Retinal pigment epithelial cell (primary cell): ENCODE measurements around the gene TNS3.

ENCODE experiments used
- DNase-seq: peaks from one replicate; pipeline ENCODE4 v3.0.0-alpha.2; 2010; ENCODE audit warnings: low read depth
- H3K4me3 ChIP-seq: 2 replicates; pipeline ENCODE4 v1.5.1; 2011; ENCODE audit warnings: mild to moderate bottlenecking, low read length, control low read depth, moderate library complexity
- TF ChIP-seq, protein P1 (sequence below): conservative IDR thresholded peaks from 2 replicates; pipeline ENCODE4 v1.5.1; 2011; ENCODE audit warnings: low read depth, low read length, control low read depth, inconsistent platforms

Gene TNS3

GRCh38 chr7:47549397-47549796 is 32.5 kb downstream of the TNS3 start:
- DNase-seq, result no peak
- H3K4me3 ChIP-seq, result no peak overlapping the region
- TF ChIP-seq, protein P1, sequence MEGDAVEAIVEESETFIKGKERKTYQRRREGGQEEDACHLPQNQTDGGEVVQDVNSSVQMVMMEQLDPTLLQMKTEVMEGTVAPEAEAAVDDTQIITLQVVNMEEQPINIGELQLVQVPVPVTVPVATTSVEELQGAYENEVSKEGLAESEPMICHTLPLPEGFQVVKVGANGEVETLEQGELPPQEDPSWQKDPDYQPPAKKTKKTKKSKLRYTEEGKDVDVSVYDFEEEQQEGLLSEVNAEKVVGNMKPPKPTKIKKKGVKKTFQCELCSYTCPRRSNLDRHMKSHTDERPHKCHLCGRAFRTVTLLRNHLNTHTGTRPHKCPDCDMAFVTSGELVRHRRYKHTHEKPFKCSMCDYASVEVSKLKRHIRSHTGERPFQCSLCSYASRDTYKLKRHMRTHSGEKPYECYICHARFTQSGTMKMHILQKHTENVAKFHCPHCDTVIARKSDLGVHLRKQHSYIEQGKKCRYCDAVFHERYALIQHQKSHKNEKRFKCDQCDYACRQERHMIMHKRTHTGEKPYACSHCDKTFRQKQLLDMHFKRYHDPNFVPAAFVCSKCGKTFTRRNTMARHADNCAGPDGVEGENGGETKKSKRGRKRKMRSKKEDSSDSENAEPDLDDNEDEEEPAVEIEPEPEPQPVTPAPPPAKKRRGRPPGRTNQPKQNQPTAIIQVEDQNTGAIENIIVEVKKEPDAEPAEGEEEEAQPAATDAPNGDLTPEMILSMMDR, result no peak

GRCh38 chr7:47548546-47548945 is 33.4 kb downstream of the TNS3 start:
- no peak overlapping the region for H3K4me3 ChIP-seq
- TF ChIP-seq, protein P1, result no peak
- DNase-seq, result no peak

GRCh38 chr7:47546733-47547494 is 35.0 kb downstream of the TNS3 start:
- TF ChIP-seq, protein P1, result no peak
- DNase-seq, result no peak
- no peak overlapping the region for H3K4me3 ChIP-seq

GRCh38 chr7:47546171-47546570 is 35.7 kb downstream of the TNS3 start:
- TF ChIP-seq, protein P1, result no peak
- DNase-seq, result no peak
- no peak overlapping the region for H3K4me3 ChIP-seq

GRCh38 chr7:47544416-47544815 is 37.5 kb downstream of the TNS3 start:
- no peak overlapping the region for H3K4me3 ChIP-seq
- DNase-seq, result no peak
- TF ChIP-seq, protein P1, result no peak

DNA sequence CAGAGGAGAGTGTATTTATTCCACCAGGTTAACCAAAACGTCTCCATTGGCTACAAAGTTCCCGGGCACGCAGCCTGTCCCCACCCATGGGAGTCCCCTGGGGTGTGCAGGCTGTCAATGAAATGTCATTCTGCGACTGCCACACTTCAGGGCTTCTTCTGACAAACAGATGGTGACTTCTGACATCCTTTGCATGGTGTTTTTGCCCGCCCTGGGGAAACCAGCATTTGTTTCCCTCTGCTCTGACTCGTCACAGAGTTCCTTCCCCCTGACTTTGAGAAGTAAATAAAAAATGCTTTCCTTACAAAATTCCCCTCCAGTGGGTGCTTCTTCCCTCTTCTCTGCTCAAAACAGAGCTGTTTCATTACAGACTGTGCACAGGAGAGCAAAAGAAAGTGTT is 38.2 kb downstream of the TNS3 start:
- TF ChIP-seq, protein P1, result no peak
- H3K4me3 ChIP-seq, result no peak overlapping the region
- DNase-seq, result no peak

- TF ChIP-seq, protein P1, result no peak
- H3K4me3 ChIP-seq, result no peak overlapping the region
- no peak for DNase-seq
These were observed 38.9 kb downstream of the TNS3 start for GRCh38 chr7:47543056-47543455.
